NOMO-1 treated with dmso at 0.1 percent for 144 hours (cell line): ENCODE measurements around the gene FCHO2.

Source experiments
- DNase-seq: peaks from one replicate; lab custom pipeline; 2025; ENCODE audit not compliant: unreplicated experiment; lab: John Stamatoyannopoulos, UW

FCHO2 gene

DNA sequence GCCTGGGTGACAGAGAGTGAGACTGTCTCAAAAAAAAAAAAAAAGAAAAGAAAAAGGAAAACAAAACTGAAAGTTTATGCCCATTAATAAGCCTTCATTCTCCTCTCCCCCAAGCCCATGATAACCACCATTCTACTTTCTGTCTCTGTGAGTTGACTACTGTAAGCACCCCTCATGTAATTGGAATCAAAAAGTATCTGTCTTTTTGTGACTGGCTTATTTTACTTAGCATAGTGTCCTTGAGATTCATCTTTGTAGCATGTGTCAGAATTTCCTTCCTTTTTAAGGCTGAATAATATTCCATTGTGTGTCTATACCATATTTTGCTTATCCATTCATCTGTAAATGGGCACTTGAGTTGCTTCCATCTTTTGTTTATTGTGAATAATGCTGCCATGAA, 150.5 kb downstream of the FCHO2 start:
- DNase-seq: no peak

DNA sequence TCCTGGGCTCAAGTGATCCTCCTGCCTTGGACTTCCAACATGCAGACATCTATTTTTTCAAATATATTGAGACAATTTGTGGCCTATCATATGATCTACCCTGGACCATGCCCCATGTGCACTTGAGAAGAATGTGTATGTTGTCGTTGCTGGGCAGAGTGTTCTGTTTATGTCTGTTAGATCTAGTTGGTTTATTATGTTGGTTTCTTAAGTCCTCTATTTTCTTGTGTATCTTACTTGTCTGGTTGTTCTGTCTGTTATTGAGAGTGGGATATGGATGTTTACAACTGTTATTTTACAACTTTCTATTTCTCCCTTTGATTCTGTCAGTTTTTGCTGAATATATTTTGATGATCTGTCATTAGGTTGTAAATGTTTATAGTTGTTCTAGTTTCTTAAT, 154.3 kb downstream of the FCHO2 start:
- no peak for DNase-seq

DNA sequence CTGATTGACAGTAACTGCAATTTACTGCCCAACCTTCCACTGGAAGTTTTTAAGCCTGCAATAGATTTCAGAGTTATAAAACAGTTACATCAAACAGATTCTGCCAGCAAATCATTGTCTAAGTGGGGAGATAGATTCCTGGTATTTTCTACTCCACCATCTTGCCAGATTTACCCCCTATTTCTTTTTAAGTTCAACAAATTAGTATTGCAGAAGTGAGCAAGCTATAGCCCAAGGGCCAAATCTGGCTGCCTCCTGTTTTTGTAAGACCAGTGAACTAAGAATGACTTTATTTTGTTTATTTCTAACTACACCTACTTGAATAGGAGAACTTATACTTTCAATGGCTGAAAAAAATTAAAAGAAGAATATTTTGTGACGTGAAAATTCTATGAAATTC, 155.7 kb downstream of the FCHO2 start:
- no peak for DNase-seq

DNA sequence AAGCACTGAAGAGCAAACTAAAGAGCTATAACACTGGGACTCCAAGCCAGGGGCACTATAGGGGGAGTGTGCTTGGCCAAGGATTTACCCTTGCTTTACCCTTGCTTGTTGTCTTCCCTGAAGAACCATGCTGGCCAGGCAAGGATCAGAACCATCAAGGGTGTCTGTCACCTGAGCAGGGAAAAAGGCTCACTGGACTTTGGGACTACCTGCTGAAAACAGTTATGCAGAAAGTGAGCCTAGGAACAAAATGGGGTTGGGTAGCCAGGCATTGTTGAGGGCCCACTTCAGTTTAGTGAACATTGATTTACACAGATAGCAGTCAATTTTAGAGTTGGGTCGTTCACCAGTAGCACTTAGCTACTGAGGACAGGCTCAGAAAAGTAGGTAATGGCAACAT, 156.5 kb downstream of the FCHO2 start:
- DNase-seq: no peak

DNA sequence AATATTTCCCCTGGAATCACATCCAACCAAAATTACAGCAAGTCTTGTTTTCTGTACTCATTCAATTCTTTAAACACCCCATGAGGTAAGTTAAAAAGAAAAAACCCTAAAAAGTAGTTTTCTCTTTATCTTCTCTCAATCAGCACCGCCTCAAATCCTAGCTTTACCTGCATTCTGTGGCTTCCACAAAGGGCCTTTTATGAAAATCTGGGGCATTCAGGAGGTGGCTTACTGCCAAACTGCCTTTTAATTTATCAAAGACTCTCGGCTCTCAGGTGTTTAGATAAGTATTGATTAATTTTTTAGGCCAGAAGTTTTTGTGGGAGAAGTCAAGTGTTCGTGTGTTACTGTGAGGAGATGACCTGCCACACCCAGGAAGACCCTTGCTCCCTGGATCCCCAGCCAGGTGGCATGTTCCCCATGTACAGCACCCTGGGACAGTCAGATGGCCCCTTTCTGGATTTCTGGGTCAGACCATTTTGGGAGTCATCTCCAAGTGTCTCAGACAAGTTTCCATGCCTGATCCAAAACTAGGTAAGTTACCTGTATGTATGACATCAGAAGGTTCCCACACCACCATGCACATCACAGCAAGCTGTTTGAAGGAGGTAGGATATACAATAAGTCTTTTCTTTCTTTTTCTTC, 158.3 kb downstream of the FCHO2 start:
- no peak for DNase-seq

DNA sequence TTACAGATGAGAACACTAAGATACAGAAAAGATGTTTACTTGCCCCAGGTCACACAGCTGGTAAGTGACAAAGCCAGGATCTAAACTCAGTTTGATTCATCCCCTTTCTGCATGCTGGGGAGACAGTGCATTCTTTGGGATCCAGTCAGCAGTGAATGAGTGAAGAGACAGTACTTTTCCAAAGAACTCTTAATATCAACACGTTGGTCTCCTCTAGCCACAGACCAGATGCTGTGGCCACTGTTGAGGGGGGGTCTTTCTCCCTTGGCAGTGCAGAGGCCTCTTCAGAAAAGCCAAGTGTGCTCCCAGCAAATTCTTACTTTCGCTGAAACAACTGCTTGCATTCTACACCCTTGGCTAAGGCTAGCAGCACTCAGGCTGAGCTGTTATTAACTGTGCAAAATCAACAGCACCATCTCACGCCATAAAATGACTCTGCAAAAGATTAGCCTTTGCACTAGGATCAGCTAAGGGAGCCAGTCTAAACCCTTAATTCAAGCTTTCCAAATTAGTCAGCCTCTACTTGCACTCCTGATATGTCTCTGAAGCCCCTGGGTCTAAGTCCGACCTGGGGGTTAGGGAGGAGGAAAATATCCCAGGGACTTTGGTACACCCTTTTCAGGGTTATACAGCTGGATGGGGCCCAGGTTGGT, 159.7 kb downstream of the FCHO2 start:
- DNase-seq: no peak

DNA sequence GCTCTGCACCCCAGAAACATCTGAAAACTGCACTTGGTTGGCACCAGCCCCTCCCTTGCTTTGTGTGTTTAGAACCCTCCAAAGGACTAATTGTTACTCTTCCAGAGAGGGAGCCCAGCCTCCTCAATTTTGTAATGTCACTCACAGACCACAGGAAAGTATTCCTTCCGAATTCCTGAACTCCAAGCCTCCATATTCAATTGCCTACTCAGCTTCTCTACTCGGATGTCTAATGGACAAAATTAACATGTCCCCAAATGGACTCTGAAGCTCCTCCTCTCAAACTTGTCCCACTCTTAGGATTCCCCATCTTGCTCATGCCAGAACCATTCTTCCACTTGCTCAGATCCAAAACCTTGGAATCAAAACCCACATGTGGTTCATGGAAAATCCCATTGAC, 160.7 kb downstream of the FCHO2 start:
- no peak for DNase-seq

DNA sequence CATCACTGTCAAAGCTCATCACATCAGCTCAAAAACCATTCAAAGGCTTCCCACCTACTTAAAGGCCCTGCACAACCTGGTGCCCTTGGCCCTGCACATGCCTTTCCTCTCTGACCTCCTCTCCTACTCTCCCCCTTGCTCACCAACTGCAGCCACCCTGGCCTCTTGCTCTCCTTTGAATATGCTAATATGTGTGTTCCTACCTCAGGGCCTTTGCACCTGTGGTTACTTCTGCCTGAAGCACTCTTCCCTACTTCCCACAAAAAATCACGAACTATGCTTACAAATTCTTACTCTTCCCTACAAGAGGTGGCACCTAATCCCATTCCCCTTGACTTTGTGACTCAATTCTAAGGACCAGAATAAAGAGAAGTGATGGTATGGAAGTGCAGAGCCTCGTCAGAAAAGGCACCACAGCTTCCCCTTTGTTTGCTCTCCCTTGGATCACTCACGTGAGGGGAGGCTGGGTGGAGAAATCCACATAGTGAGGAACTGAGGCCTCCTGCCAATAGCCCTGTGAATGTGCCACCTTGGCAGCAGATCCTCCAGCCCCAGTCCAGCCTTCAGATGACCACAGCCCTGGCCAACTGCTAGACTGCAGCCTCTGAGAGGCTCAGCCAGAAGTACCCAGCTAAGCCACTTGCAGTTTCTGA, 161.4 kb downstream of the FCHO2 start:
- DNase-seq: no peak

DNA sequence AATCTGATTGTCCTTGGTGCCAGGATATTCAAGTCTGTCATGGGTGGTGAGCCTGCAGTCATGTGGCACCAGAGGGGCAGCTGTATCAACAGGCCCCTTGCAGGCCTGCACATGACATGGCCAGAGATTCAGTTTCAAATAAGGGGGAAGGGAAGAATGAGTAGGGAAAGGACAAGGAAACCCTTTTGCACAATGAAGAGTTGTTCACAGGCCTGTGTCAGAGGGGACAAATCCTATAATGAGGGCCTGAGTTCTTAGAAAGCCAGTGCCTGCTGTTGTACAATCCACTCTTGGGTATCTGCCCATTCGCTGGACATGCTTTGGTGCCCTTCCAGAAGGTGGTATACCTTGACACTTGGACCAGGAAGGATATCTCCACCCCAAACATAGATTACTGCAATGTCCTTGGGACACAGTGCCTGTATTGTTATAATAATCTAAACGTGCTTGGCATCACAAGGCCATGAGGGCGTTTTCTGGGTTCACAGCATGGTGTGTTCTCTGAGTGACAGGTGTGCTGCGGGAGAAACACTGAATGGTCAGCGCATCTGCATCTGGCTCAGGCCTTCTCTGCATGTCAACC, 162.6 kb downstream of the FCHO2 start:
- DNase-seq: no peak

DNA sequence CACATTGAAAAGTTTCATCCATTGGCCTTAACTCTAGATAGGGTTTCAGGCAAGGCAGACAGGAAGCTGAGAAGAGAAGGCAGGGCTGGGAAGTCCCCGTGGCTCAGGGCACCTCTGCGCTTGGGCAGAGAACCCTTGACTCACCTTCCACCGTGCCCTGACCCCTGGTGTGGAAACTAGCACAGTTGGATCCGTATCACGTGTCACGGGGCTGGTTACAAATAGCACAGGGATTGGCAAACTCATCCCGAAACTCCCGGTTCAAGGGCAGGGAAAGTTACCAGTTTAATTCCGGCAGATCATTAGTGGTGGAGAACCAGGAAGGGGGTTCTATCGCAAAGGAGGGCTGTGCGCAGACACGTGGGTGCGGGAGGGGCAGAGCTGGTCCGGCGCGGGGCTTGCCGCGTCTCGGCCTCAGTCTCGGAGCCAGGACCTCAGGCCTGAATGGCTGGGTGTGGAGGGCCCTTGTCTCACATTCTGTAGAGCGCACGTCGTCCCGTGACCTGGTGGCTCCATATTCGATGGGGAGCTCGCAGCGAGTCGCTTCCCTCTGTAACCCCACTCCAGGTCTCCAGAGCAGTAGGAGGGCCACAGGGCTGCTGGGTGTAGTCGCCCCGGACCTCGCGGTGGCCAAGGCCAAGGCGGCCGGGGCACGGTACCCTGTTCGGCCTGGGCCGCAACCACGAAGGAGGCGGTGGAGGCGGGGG, 163.8 kb downstream of the FCHO2 start:
- no peak for DNase-seq

DNA sequence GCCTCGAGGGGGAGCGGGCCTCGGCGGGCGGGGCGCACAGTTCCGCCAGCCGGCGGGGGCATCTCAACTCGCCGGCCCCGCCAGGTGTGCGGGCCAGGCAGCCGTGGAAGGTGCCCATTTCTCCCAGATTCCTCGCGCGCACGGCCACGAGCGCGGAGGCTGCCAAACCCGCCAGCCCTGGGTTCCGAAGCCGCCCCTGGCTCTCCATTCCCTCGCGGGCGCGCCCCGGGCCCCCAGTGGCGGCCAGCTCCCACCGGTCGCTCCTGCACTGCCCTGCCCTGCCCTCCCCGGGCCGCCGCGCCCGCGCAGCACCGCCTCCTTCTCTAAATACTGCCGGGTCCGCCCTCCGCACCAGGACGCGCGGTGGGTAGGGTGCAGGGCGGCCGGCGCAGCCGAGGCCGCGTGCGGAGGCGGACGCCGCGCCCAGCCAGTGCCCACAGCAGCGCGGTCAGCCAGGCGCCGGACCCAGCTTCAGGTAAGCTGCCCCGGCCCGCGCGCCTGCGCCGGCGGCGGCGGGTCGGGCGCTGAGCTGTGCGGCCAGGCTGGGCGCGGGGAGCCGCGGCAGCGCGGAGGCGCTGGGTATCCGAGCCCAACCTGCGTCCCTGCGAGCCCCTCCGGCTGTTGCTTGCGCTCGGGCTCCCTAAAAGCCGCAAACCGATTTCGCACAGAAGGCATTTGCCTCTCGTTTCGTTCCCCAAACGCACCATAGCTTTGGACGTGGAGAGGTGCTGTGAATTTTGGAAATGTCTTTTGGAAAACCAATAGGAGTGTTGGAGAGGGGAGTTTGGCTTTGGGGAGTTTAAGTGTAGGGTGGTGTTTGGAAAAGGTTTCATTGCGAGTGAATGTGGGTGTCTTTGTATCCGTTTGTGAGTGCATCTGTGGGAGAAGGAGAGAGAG, 164.6 kb downstream of the FCHO2 start, which contains the start of gene TMEM171:
TMEM171 (plus strand) TSS at position 354 of the 897 bp plus-strand sequence. CDS start 2,799 bp downstream, outside the sequence.
- DNase-seq: no peak

DNA sequence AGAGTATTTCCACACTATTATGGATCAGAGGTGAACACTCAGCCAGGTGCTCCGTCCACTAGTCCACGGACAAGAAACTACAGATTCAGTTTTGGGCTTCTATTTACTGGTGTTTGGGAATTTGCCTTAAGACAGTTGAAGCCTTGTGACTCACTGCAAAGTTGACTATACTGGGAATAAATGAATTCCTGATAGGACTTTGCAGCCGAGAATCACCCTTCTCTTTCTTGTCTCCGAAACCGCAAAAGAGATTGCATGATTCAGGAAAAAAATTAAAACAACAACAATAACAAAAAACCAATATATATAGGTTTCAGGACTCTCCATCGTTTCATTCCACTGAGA, 165.2 kb downstream of the FCHO2 start:
- DNase-seq: no peak

DNA sequence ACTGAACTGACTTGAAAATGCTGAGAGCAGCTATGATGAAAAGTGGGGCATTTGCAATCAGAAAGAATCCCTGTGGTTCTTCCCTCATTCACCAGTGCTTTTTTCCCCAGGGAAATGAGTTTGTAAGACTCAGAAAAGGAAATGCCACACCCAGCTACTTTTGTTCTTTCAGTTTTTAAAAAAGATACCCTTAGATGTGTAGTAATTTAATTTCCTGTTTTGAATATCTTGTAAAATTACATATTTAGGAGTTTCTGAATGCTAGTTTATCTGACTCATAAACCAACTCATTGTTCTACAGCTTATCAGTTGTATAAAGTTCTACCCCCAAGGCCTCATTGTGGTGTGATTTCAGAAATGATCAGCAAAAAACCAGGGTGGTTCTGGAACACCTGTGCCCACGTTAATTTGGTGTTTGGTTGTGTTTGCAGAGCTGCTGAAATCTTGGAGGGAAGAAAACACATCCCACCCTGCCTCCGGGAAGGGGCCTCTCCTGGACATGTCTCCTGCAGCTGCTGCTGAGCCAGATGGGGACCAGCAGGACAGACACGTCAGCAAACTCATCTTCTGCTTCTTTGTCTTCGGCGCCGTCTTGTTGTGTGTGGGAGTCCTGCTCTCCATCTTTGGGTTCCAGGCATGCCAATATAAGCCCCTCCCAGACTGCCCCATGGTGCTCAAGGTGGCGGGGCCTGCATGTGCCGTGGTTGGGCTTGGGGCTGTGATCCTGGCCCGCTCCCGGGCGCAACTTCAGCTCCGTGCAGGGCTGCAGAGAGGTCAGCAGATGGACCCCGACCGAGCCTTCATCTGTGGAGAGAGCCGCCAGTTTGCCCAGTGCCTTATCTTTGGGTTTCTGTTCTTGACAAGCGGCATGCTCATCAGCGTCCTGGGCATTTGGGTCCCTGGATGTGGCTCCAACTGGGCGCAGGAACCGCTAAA, 167.3 kb downstream of the FCHO2 start:
- no peak for DNase-seq

DNA sequence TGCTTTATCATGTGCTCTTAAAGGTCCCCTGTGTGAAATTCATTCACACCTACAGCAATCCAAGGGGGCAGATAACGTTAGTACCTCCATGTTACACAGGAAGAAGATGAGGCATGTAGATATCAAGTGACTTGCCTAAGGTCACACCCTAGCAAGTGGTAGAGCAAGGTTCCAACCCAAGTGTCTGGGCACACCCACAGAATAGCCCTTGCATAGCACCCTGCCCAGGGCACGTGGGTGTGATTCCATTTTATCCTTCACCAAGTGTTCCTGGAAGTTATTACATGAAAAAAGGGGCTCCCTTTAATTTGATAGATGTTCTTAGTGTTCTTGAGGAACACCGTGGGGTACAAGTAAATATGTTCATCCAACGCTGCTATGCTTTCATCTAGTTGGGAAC, 169.4 kb downstream of the FCHO2 start:
- no peak for DNase-seq

DNA sequence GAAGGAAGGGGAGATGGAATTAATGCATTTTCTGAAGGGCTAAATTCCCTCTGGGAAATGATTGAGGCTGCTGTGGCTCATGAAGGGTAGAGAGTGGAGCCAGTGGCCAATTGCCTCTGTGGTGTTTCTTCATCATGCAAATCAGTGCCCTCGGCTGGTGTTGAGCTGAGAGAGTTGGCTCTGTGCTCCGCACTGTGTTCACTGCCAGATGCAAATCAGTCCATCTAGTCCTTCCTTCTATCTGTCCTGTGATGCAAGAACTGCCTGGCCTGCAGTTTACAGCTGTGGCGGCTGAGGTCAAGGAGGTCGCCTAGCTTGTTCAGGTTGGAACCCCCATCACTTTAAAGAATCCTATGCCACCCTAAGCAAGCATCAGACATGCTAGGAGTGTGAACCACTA, 170.5 kb downstream of the FCHO2 start:
- DNase-seq: no peak

DNA sequence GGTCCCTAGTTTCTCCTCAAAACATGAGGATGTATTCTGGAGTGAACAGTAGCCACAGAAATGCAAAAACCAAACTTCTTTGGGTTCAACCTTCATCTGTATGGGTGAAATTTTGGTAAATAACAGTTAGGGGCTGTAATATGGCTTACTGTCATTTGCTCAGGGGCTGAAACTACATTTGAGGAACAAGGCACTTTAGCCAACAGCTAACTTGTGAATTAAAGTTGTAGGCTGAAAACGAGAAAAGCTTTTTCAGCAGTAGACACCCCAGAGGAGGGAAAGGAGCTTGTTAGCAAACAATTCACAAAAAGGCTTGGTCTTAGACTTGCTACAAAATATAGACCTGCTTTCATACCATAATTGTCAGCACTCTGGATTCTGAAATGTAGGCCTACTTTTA, 171.1 kb downstream of the FCHO2 start:
- DNase-seq: no peak

DNA sequence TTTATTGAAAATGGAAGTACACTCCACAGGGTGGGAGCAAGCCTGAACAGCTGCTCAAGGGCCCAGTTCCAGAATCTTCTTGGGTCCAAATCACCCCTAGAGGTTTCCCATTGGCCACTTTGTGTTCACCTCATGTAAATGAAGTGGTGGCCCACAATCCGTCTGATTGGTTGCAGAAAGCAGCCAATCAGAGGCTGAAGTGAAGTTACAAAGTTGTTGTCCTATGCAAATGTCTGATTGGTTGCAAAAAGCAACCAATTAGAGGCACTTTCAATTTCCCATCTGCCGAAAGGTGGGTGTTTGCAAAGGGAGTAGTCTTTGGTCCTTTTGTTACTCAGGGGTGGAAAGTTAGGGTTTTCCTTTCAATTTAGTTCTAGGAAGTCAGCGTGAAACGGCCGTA, 173.3 kb downstream of the FCHO2 start:
- no peak for DNase-seq

DNA sequence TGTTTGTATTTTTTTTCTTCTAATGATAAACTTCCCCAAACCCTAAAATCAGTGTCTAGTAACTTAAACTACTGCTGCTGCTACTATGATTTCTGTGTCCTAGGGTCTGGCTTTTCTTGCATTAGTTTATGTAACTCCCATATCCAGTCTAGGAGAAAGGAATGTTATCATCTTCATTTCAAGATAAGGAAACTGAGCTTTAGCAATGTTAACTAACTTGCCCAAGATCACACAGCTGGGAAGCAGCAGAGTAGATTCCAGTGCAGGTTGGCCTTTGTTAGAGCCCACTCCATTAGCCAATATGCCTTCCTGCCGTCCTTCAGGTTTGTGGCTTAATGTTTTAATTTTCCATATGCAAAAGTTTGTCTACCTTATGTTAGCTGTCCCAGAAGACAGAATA, 175.0 kb downstream of the FCHO2 start:
- no peak for DNase-seq

DNA sequence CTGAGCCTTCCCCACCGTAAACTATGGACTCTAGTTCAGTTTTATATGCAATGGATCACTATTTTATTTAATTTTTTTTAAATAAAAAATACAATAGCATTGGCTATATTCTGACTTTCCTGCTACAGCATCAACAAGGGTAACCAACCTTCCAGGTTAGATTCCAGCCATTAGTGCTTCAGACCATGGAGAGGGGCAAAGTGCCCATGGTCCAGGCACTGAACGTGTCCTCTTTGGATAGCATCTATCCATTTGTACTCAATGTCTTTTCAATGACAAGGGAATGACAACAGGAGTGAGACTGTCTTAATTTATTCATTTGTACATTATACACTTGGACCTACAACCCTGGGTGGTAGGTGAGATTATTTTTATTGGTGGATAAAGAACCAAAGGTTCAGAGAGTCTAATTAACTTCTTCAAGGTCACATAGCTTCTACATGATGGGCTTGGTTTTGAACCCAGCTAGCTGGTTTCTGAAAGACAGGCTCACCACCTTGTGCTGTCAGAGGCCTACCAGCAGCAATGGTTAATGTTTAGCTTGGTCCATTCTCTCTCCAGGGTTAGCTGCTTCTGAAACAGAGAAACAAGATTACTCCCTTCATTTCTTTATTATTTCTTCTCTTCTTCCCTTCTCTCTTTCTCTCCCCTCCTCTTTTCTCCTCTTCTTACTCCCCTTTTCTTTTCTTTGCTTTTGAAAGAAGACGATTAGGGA, 176.0 kb downstream of the FCHO2 start:
- DNase-seq: no peak
